Measurements from ENCODE around the gene FCN3. TPM values are rescaled to one million over a fixed set of nuclear protein-coding genes. Genes with fewer than 3 reads are reported as not detected.

Gene FCN3
- total and polyA plus RNA-seq, 2 donors (not counting 1 experiment from before 2014, with no cell fraction given): not detected

DNA sequence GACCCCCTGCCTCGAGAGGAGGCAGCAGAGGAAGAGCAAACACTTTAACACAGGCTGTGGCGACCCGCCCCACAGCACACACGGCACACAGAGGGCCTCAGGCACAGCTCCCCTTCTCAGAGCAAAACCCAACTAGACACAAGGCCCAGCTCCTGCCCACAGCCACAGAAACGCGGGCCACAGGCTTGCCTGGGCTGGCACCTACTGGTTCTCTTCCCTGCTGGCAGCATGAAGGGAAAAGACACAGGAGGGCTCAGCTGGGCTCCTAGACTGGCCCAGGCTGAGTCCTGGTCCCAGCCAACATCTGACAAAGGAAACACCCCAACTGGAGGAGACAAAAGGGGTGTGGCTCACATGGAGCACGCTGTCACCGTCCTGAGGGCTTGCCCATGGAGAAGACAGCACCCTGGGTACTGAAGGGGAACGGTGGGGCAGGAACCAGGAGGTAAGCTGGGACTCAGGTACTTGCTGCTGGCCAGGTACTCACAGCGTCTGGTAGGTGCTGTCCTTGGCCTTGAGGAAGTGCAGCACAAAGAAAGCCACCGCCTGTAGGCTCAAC is 5.0 kb upstream of the FCN3 start:
- ATAC-seq (ENCODE audit: low read depth) (no peak), DNase-seq (no peak)
- Histone ChIP-seq H4K20me1 (ENCODE audit: control insufficient read depth, insufficient read depth, low read length, poor library complexity, severe bottlenecking) (no peaks in the 10 kb centered on the region), H3K36me3 (replicated peaks in 1 of 2; ENCODE audit: control extremely low read depth in 1 of 2, control insufficient read depth in 1 of 2, extremely low read depth in 1 of 2, insufficient read depth in 2 of 2, low read length in 1 of 2) (no peaks in the 10 kb centered on the region), H3K79me2 (ENCODE audit: control insufficient read depth, insufficient read depth, low read length) (no peaks in the 10 kb centered on the region), H3K4me1 (ENCODE audit: control insufficient read depth in 2 of 2, insufficient read depth in 2 of 2, low read length in 2 of 2) (peaks cover 8 to 14% of the 10 kb centered on the region in 2 donors), H2AFZ (ENCODE audit: insufficient read depth, low read depth, low read length, poor library complexity, severe bottlenecking) (no peak overlapping the region), H3K4me2 (replicated peaks; ENCODE audit: low read depth, low read length, poor library complexity, severe bottlenecking) (no peak overlapping the region), H3K27me3 (replicated peaks in 1 of 4; ENCODE audit: control extremely low read depth in 1 of 4, control insufficient read depth in 3 of 4, insufficient read depth in 4 of 4, low read length in 3 of 4) (no peaks in the 10 kb centered on the region), H3K4me3 (ENCODE audit: control extremely low read depth in 1 of 5, extremely low read depth in 1 of 5, insufficient read depth in 1 of 5, low read depth in 2 of 5, low read length in 4 of 5) (no peak overlapping the region), H3K9ac (ENCODE audit: low read length) (no peak overlapping the region), H3K9me3 (ENCODE audit: control extremely low read depth in 1 of 3, control insufficient read depth in 2 of 3, insufficient read depth in 1 of 3, low read length in 2 of 3) (peaks cover 0 to 4% (median 0%) of the 10 kb centered on the region in 3 donors), H3K27ac (ENCODE audit: low read length in 2 of 2) (no peak overlapping the region)
- no peak for TF ChIP-seq CTCF (IDR thresholded peaks at IDR 0.05)
- no peak for TF ChIP-seq EZH2 (IDR thresholded peaks at IDR 0.05; ENCODE audit: borderline replicate concordance, insufficient read depth, low read depth, low read length, poor library complexity, severe bottlenecking)
- no peak overlapping the region for H3K27ac Mint-ChIP-seq
- CTCF ChIA-PET: interaction anchor here (0.6 to 1.6 kb wide), 4 partner anchors 8 to 84 kb away, joined by 3 to 6 read pairs (median 4); no protein-coding TSS in a partner anchor
- POLR2A ChIA-PET: no interaction called here
- intact Hi-C loops (cut with micrococcal nuclease): no loop called here
- H3K9me3 Mint-ChIP-seq (ENCODE audit: insufficient read depth): no peaks in the 10 kb centered on the region
- peaks cover 8% of the 10 kb centered on the region for H3K4me1 Mint-ChIP-seq
- H3K27me3 Mint-ChIP-seq: peaks cover 4% of the 10 kb centered on the region
- 84% methylated on average over 10 of the region's 11 CpGs for WGBS (ENCODE audit: insufficient coverage)
- no peak overlapping the region for H3K4me3 Mint-ChIP-seq

DNA sequence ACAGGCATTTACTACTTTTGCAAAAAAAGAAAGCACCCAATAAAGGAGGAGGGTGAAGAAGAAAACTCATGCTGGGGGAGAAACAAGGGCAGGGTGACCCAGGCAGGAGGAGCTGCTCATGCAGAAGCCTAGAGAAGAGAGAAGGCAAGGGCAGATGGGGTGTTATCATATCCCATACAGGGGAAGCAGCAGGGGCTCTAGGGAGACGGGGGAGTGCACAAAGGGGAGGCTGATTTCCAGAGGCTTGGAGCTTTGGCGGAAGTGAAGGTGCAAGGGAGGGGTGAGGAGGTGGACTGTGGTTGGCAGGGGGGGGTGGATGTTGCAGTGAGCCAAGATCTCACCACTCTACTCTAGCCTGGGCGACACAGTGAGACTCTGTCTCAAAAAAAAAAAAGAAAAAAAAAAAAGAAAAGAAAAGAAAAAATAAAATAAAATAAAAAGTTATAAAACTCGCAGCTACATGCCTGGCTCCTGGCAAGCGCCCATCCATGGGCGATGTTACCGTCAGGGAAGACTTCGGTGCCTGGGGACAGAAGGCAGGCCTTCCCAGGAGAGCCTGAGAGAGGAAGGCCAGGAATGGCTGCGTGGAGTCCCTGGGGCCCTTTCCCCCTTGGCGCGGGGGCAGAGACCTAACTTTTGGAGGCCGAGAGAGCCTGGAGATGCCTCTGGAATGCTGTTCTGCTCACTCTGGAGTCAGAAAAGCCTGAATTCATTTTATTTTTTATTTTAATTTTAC is 3.3 kb upstream of the FCN3 start:
- no peak overlapping the region for H2AFZ ChIP-seq (ENCODE audit: insufficient read depth, low read depth, low read length, poor library complexity, severe bottlenecking)
- intact Hi-C loops (cut with micrococcal nuclease): no loop called here
- H3K27ac Mint-ChIP-seq: no peak overlapping the region
- ATAC-seq (ENCODE audit: low read depth): no peak
- ChIA-PET CTCF (interaction anchor here (1.0 to 1.7 kb wide), 5 partner anchors 10 to 82 kb away, joined by 5 to 8 read pairs (median 6); partner anchors contain the start of gene MAP3K6), POLR2A (no interaction called here)
- H3K4me1 Mint-ChIP-seq: peaks cover 9% of the 10 kb centered on the region
- H3K9ac ChIP-seq (ENCODE audit: low read length): no peak overlapping the region
- H4K20me1 ChIP-seq (ENCODE audit: control insufficient read depth, insufficient read depth, low read length, poor library complexity, severe bottlenecking): no peaks in the 10 kb centered on the region
- no peak for DNase-seq
- H3K27me3 ChIP-seq (replicated peaks in 1 of 4; ENCODE audit: control extremely low read depth in 1 of 4, control insufficient read depth in 3 of 4, insufficient read depth in 4 of 4, low read length in 3 of 4): no peaks in the 10 kb centered on the region
- H3K79me2 ChIP-seq (ENCODE audit: control insufficient read depth, insufficient read depth, low read length): no peaks in the 10 kb centered on the region
- H3K9me3 Mint-ChIP-seq (ENCODE audit: insufficient read depth): no peaks in the 10 kb centered on the region
- H3K4me3 Mint-ChIP-seq: no peak overlapping the region
- peaks cover 4% of the 10 kb centered on the region for H3K27me3 Mint-ChIP-seq
- no peak overlapping the region for H3K4me3 ChIP-seq (ENCODE audit: control extremely low read depth in 1 of 5, extremely low read depth in 1 of 5, insufficient read depth in 1 of 5, low read depth in 2 of 5, low read length in 4 of 5)
- 93% methylated on average over 6 of the region's 12 CpGs for WGBS (ENCODE audit: insufficient coverage)
- no peak overlapping the region for H3K4me2 ChIP-seq (replicated peaks; ENCODE audit: low read depth, low read length, poor library complexity, severe bottlenecking)
- H3K27ac ChIP-seq (ENCODE audit: low read length in 2 of 2): no peak overlapping the region
- H3K4me1 ChIP-seq (ENCODE audit: control insufficient read depth in 2 of 2, insufficient read depth in 2 of 2, low read length in 2 of 2): peaks cover 8 to 17% of the 10 kb centered on the region in 2 donors
- H3K9me3 ChIP-seq (ENCODE audit: control extremely low read depth in 1 of 3, control insufficient read depth in 2 of 3, insufficient read depth in 1 of 3, low read length in 2 of 3): peaks cover 0 to 4% (median 0%) of the 10 kb centered on the region in 3 donors
- no peaks in the 10 kb centered on the region for H3K36me3 ChIP-seq (replicated peaks in 1 of 2; ENCODE audit: control extremely low read depth in 1 of 2, control insufficient read depth in 1 of 2, extremely low read depth in 1 of 2, insufficient read depth in 2 of 2, low read length in 1 of 2)
- TF ChIP-seq EZH2 (IDR thresholded peaks at IDR 0.05; ENCODE audit: borderline replicate concordance, insufficient read depth, low read depth, low read length, poor library complexity, severe bottlenecking) (no peak), CTCF (IDR thresholded peaks at IDR 0.05) (no peak)
